ENCODE results near the gene ARMC12.
"Not testable (repeated sequence)": the region's sequence is repeated elsewhere in the genome, so short reads cannot be mapped to it uniquely, and the experiment has no call there.

The ARMC12 gene, protein sequence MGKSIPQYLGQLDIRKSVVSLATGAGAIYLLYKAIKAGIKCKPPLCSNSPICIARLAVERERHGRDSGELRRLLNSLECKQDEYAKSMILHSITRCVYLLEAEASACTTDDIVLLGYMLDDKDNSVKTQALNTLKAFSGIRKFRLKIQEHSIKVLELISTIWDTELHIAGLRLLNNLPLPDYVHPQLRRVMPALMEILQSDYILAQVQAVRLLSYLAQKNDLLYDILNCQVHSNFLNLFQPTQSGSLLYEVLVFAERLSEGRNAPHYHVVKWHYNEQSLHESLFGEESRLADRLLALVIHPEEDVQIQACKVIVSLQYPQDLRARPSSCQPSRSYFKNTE

DNA sequence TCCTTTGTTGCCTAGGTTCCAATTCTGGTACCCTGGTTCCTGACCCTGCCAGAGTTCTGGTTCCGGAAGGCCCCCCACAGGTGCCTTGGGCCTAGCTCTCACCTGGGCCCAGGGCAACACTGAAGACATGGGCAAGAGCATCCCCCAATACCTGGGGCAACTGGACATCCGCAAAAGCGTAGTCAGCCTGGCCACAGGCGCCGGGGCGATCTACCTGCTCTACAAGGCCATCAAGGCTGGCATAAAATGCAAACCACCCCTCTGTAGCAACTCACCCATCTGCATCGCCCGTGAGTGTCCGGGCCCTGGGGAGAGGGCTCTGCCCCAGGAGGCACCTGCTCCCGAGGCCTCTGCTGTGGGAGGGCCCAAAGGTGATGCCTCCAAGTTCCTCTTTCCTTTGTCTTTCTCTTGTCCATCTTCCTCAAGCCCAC, at the start of gene ARMC12:
ARMC12 (plus strand) TSS at position 51 of the 431 bp plus-strand sequence; CDS start at position 128, 77 bp downstream.
- no peak for DNase-seq

DNA sequence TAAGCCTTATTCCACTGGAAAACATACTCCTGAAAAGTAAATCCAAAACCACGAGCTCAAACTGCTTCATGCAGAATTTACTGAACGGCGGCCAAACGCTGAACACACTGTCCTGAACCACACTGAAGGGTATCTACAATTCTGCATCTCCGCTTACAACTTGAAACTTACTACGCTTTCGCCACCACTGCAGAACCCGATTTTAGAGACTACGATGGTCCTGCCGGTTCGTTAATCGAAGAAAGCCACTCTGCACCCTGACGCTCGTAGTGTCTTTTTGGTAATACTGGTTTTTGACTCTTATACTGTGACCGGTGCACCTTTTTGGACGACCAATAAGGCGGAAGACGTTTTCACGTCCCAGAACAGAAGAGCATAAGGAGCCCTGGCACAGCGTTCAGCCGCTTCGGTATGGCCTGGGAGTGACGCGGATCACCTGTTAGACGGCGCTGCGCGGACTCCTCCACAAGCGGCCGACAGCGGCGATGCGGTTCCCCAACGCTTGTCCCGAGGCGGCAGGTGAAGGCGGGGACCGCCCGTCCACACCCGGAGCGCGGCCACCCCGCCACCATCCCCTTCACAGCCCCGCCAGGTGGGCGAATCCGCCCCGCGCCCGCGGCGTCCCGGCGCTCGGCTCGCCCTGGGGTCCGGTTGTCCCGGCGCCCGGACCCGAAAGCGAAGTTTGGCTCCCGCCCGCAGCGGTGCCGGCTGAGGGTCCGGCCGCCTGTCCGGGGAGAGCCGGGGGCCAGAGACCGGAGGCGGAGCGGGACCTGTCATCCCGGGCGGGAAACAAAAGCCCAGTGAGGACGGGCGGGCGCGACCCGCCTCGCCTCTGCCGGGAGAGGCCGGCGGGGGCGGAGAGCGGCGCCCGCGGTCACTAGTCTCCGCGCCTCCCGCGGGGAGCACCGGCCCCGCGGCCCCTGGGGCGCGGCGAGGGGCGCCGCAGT, 48.9 kb upstream of the ARMC12 start:
- no peak for DNase-seq

DNA sequence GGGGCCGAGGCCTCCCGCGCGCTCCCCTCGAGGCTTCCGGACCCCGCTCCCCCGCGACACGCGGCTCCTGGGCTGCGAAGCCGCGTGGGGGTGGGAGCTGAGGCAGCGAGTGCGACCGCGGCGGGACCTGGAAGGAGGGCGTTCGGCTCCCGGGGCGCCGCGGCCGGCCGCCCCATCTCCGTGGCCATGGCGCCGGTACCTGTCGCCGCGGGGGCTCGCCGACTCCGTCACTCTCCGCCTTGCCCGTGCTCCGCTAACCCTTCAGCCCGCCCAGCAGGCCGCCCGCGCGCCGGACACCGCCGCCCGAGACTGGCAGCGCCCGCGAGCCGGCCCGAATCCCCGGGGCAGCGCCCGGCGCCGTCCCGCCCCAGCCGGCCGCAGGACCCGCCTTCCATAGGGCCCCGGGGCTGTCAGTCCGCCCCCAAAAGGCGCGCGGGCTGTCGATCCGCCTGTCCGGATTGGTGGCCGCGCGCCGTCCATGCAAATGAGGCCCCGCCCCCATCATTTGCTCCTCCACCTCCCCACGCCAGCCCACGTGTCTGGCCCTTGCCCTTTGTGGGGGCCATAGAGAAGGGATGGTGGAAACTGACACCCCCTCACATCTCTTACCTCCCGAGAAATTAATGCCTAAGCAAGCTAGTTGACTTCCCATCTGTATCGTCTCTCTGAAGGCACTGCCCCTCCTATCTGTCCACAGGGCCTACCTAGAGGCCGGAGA, 48.1 kb upstream of the ARMC12 start, which contains the start of gene FKBP5:
FKBP5 (minus strand) TSS at position 311 of the 718 bp plus-strand sequence. CDS start 46,091 bp downstream, outside the sequence.
- peak; percentile 85 for DNase-seq

DNA sequence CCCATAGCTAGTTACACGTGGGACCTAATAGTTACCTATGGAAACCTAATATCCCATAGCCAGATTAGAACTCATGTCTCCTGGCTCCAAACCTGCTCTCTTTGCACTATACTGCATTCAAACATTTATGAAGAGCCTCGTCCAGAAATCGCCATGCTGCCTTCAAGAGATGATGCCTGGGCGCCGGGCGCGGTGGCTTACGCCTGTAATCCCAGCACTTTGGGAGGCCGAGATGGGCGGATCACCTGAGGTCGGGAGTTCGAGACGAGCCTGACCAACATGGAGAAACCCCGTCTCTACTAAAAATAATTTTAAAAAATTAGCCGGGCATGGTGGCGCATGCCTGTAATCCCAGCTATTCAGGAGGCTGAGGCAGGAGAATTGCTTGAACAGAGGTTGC, 46.8 kb upstream of the ARMC12 start:
- not testable (repeated sequence) for DNase-seq

DNA sequence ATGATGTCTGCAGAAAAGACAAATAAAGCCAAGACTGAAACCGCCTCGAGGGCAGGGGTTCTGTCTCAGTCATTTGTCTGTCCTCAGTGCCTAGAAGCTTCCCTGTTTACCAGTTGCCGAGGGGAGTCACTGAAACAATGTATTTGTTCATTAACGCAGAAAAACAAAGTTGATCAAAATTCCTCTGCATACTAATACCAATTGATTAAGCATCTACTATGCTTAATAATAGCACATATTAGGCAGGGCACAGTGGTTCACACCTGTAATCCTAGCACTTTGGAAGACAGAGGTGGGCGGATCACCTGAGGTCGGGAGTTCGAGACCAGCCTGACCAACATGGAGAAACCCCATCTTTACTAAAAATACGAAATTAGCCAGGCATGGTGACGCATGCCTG, 46.3 kb upstream of the ARMC12 start:
- DNase-seq: no peak

DNA sequence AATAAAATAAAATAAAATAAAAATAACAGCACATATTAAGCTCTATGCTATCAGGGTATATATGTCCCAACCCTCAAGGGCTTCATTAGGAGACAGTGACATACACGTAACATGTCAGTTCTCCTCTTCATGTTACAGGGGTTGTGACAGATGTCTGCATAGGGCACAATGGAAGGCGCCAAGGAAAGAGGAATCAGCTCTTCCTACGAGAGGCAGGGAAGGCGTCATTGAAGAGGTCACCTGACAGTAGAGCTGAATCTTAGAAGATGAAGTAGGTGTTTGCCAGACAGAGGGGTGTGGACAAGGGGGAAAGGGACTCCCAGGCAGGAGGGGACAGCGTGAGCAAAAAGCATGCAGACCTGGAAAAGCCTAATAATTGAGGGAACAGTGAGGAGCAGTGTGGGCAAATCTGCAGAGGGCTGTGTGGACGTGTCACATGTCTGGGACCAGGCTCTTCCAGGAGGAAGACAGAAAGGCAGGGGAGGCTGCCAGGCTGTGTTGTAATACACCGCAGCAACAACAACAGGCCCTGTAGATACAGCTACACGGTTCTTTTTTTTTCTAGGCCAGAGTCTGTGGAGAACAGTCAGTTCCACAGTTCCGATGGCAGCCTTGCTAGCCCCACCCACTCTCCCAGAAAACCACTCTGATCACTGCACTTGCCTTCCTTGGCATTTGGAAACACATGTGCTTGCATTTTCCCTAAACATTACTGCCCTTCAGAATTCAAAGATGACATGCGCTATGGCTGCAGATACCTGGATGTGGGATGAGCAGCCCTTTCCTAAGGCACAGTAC, 45.6 kb upstream of the ARMC12 start:
- DNase-seq: no peak

DNA sequence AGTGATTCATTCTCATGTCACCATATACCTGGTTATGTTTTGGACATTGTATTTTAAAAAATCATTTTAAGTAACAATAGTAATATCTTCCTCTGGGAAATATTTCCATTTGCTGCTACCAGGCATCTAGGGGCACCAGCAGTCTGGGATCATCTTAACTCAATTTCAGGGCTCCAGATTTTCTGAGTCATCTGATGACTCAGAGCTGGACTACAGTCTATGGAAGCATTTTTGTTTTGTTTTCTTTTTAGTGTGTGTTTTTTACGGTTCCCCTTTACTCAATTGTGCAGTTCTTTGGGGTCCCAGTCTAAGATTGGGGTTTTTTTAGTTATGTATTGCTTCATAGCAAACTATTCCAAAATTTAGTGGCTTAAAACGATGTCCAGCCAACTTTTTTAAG, 42.4 kb upstream of the ARMC12 start:
- peak; percentile 39 for DNase-seq

DNA sequence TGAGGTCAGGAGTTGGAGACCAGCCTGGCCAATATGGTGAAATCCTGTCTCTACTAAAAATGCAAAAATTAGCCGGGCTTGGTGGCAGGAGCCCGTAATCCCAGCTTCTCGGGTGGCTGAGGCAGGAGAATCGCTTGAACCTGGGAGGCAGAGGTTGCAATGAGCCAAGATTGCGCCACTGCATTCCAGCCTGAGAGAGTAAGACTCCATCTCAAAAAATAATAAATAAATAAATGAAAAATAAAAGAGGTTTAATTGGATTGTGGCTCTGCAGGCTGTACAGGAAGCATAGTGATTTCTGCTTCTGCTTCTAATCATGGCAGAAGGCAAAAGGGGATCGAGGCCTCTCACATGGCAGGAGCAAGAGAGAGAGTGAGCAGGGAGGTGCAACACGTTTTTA, 38.4 kb upstream of the ARMC12 start:
- not testable (repeated sequence) for DNase-seq

DNA sequence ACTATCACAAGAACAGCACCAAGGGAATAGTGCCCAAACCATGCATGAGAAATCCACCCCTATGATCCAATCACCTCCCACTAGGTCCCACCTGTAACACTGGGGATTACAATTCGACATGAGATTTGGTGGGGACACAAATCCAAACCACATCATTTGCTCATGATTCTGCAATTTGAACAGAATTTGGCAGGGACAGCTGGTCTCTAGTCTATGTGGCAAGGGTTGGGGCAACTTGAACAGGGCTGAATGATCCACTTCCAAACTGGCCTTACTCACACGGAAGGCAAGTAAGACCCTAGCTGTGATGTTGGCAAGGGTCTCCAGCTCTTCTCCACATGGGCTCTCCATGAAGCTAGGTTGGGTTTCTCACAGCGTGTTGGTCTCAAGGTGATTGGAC, 38.0 kb upstream of the ARMC12 start:
- DNase-seq: no peak

DNA sequence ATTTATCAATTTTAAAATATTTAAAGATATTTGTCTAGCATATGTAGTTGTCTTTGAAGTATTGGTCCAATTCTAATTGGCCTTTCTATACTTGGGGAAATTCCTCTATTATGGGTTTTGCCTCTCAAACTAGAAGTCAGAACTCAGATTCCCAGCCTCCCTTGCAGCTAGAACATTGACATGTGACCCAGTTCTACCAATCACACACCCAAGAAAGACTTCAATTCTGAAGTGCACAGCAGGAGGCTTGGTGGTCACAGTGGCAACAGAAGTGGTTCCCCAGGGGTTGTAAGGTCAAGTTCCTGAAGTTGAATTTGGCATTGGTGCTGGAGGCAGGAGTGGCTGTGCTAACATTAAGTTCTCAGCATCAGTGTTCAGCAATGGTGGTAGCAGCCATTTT, 33.3 kb upstream of the ARMC12 start:
- no peak for DNase-seq

DNA sequence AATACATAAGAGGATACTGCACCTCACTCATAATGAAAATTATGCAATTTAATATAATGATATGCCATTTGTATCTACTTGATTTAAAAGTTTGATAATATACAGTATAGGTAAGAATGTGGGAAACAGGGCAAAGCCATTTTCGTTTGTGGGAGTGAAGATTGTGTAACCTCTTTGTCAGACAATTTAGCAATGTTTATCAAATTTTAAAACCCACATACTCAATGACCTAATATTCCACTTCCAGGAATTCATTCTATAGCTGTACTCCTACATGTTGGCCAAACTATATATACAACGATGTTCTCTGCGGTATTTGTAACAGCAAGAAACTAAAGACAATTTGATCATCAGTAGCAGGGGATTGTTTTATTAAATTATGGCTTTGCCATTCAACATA, 30.4 kb upstream of the ARMC12 start:
- DNase-seq: peak; percentile 64

DNA sequence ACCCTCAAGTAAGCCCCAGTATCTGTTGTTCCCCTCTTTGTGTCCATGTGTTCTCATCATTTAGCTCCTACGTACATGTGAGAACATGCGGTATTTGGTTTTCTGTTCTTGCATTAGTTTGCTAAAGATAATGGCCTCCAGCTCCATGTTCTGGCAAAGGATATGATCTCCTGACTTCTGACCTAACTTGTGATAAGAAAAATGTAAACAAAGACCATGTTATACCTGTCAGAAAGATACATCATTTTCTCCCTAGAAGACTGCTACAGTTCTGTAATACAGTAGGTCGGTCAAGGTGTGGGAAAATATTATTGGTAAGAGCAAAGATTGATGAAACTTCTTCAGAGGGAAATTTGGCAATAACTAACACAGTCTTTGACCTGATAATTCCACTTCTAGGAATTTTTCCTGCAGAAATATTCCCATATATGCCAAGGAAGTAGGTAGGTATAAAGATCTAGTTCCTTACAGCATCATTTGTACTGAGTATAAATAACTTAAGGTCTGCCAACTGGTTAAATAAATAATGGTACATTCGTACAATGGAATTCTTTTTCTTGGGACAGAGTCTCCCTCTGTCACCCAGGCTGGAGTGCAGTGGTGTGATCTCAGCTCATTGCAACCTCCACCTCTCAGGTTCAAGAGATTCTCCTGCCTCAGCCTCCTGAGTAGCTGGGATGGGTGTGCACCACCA, 29.0 kb upstream of the ARMC12 start:
- DNase-seq: peak; percentile 45

DNA sequence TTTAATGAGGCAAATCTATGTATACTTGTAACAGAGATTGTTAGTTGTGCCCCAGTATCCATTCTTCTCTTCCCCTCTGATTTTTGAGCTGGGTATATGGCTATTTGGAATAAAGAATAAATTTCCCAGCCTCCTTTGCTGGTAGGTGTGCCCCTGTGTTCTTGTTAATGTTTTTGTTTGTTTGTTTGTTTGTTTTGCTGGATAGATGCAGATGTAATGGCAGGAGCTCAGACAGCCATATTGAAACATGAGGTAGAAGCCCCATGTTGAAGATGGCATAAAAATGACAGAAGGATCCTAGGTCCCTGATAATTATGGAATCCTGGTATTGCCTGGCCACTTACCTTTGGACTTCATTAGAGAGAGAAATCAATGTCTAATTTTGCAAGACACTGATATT, 28.2 kb upstream of the ARMC12 start:
- no peak for DNase-seq

DNA sequence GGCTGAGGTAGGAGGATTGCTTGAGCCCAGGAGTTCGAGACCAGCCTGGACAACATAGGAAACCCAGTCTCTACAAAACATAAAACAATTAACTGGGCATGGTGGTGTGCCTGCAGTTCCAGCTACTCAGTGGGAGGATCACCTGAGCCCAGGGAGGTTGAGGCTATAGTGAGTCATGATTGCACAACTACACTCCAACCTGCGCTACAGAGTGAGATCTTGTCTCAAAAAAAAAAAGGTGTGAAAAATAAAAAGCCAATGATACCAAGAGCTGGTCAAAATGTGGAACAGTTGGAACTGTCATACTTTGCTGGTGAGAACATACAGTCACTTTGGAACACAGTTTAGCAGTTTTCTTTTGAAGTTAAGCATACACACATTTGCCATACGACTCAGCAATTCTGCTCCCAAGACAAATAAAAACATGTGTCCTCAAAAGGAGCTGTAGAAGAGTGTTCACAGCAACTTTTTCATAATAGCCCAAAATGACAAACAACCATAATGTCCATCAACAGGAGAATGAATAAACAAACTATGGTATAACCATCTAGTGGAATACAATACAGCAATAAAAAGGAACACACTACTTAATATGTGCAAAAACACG, 26.5 kb upstream of the ARMC12 start:
- DNase-seq: peak; percentile 55

DNA sequence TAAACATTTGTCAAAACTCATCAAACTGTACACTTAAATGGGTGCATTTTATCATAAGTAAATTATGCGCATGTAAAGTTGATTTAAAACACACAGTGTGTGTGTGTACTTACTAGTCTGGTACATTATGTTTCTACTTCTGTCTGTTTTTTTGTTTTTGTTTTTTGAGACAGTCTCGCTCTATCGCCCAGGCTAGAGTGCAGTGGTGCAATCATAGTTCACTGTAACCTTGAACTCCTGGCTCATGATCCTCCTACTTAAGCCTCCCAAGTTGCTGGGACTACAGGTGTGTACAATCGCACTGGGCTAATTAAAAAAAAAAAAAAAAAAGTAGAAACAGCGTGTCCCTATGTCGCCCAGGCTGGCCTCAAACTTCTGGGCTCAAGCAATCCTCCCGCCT, 25.1 kb upstream of the ARMC12 start:
- no peak for DNase-seq

DNA sequence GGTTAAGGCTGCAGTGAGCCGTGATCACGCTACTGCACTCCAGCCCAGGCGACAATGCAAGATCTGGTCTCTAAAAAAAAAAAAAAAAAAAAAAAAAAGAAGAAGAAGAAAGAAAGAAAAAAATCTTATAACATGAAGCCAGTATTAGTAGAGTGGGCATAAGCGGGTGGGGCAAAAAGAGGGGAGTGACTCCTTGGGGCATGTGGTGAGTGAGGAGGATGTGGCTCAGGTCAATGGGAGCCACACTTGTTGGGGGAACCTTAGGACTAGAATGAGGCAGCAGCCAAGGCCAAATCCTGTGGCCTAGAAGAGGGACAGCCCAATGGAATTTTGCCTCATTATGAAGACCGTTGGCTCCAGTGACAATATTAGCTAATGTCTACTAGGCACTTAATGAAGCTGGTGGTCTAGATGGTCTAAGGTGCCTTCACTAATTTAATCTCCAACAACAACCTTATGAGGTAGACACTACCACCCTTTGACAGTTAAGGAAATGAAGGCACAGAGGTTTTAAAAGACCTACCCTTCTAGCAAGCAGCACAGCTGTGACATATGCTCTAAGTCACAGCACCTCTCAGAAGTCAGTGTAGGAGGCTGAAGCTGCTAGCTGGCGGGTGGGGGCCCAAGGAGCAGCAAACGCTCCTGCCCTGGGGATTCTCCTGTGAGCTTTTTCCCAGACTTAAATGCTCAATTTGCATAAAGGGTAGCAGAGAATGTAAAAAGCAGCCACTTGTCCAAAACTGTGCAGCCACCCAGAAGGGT, 23.6 kb upstream of the ARMC12 start:
- no peak for DNase-seq

DNA sequence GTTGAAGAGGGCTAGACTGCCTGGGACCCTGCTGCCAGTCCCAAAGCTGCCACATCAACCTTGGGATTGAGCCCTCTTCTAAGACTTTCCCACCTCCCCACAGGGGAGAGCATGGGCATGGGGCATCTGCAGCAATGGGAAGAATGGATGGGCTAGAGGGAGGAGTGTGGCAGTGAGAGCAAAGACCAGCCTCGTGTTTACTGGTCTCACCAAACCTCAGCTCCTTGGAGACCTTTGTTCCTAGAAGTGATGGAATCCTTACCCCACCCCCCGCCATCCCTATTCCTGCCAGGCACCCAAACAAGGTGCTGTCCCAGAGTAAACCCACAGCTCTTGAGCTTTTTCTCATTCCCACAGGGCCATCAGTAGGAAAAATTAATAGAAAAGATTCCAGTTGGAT, 20.0 kb upstream of the ARMC12 start:
- DNase-seq: no peak

DNA sequence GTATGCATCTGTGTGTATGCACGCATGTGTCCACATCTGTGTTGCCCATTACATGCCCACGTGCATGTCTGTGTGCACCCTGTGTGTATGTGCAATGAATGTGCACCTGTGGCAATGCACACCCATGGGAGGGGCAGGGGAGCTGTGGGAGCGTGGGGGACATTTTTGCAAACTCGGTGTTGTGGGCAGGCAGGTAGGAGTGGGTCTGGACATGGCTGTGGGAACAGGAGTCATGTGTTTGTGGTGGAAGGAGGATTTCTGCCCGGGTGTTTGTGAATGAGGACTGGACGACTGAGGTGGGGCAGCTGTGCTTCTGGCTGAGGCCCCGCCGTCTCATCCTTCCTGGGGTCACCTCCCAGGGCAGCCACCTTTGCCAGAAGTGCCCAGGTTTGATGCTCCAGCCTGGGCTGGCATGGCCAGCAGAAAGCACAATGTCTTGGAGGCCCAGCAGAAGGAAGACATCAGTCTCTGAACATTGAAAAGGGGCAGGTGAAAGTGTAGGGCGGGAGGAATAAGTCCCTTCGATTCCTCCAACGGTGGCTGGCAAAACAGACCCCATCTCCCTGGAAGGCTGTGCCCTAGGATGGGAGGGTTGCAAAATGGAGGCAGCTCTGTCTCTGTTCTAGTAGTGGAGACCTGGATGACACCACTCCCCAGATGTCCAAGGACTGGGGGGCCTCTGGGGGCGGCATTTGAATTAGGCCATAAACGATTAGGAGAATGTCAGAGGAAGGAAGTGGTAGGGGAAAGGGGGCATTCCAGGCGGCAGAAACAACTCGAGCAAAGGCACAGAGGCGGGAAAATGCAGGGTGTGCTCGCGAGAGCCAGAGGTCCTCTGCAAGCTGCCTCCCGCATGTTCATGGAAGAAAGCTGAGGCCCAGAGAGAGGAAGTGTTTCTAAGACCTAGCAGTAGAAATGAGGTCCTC, 19.1 kb upstream of the ARMC12 start:
- no peak for DNase-seq

DNA sequence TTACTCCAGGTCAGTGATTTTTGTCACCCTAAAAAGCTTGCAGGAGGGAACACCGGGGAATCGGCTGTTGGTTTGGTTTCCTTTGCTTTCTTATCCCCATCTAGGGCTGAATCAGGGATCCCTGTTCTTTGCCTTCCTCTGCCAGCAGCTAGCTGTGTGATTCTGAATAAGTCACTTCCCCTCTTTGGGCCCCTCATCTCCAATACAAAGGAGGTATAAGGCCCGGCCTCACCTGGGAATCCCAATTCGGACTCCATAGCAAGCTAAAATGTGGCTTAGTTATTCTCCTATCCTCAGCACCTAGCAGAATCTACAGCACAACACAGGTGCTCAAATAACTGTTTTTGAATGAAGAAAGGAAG, 18.5 kb upstream of the ARMC12 start:
- no peak for DNase-seq
